Ishikawa (cell line): Measurements from ENCODE around the gene POR.

Experiments used
- CEBPB ChIP-seq: IDR thresholded peaks from 2 replicates; pipeline ENCODE4 v1.6.1; 2012
- CREB1 ChIP-seq: IDR thresholded peaks from 2 replicates; pipeline ENCODE4 v1.6.1; 2012; ENCODE audit warnings: low read depth
- EGR1 ChIP-seq: IDR thresholded peaks from 2 replicates; pipeline ENCODE4 v1.6.1; 2012
- EP300 ChIP-seq: IDR thresholded peaks from 2 replicates; pipeline ENCODE4 v1.6.1; 2012; ENCODE audit warnings: borderline replicate concordance
- FOXM1 ChIP-seq: IDR thresholded peaks from 2 replicates; pipeline ENCODE4 v1.6.1; 2012; ENCODE audit warnings: low read depth, borderline replicate concordance
- MAX ChIP-seq: IDR thresholded peaks from 2 replicates; pipeline ENCODE4 v1.6.1; 2012
- NFIC ChIP-seq: IDR thresholded peaks from 2 replicates; pipeline ENCODE4 v1.6.1; 2012
- RAD21 ChIP-seq: IDR thresholded peaks from 2 replicates; pipeline ENCODE4 v1.6.1; 2012; ENCODE audit warnings: low read depth
- TAF1 ChIP-seq: IDR thresholded peaks from 2 replicates; pipeline ENCODE4 v1.6.1; 2012; ENCODE audit warnings: low read depth, mild to moderate bottlenecking
- TCF12 ChIP-seq: IDR thresholded peaks from 2 replicates; pipeline ENCODE4 v1.6.1; 2012; ENCODE audit warnings: low read depth
- USF1 ChIP-seq: IDR thresholded peaks from 2 replicates; pipeline ENCODE4 v1.6.1; 2012
- YY1 ChIP-seq: IDR thresholded peaks from 2 replicates; pipeline ENCODE4 v1.6.1; 2012; ENCODE audit warnings: low read depth
- ZBTB7A ChIP-seq: IDR thresholded peaks from 2 replicates; pipeline ENCODE4 v1.6.1; 2012; ENCODE audit warnings: low read depth
- TF ChIP-seq, protein P1 (sequence below): IDR thresholded peaks from 2 replicates; pipeline ENCODE4 v1.6.1; 2012; ENCODE audit warnings: low read depth, mild to moderate bottlenecking

Gene POR

DNA sequence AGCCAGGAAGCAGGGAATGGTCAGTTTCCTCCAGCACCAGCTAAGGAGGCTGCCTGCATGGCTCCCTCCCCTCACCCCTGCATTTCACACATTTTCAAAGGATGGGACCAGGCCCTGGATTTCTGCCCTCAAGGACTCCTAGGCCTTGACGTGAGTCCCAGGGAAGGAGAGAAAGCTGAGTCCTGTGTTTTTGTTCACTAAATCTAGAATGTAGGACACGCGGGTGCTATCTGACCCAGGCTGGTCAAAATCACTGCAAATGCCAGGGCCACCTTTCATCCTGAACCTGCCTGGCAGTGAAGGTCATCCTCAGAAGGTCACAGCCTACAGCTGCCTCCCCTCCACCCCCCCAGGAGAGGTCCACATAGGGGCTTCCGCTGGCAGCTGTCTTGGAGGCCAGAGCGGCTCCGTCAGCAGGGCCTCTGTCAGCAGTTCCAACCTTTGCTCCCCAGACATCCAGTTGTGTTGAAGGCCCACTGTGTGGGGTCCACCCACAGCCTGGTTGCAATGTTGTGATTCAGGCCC lies 18.1 kb upstream of the POR start:
- TF ChIP-seq EP300 (no peak), ZBTB7A (no peak), EGR1 (no peak)
- TF ChIP-seq, protein P1, sequence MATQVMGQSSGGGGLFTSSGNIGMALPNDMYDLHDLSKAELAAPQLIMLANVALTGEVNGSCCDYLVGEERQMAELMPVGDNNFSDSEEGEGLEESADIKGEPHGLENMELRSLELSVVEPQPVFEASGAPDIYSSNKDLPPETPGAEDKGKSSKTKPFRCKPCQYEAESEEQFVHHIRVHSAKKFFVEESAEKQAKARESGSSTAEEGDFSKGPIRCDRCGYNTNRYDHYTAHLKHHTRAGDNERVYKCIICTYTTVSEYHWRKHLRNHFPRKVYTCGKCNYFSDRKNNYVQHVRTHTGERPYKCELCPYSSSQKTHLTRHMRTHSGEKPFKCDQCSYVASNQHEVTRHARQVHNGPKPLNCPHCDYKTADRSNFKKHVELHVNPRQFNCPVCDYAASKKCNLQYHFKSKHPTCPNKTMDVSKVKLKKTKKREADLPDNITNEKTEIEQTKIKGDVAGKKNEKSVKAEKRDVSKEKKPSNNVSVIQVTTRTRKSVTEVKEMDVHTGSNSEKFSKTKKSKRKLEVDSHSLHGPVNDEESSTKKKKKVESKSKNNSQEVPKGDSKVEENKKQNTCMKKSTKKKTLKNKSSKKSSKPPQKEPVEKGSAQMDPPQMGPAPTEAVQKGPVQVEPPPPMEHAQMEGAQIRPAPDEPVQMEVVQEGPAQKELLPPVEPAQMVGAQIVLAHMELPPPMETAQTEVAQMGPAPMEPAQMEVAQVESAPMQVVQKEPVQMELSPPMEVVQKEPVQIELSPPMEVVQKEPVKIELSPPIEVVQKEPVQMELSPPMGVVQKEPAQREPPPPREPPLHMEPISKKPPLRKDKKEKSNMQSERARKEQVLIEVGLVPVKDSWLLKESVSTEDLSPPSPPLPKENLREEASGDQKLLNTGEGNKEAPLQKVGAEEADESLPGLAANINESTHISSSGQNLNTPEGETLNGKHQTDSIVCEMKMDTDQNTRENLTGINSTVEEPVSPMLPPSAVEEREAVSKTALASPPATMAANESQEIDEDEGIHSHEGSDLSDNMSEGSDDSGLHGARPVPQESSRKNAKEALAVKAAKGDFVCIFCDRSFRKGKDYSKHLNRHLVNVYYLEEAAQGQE = no peak

GRCh38 chr7:75900617-75901315 lies 14.2 kb upstream of the POR start:
- no peak for TF ChIP-seq TAF1
- TF ChIP-seq ZBTB7A = no peak
- no peak for TF ChIP-seq RAD21
- no peak for TF ChIP-seq MAX
- no peak for TF ChIP-seq USF1
- no peak for TF ChIP-seq EGR1
- TF ChIP-seq CREB1 = no peak
- TF ChIP-seq CEBPB = no peak
- no peak for TF ChIP-seq TCF12
- TF ChIP-seq NFIC = no peak; the same call in 1 of the 2 replicates
- no peak for TF ChIP-seq YY1
- TF ChIP-seq, protein P1 = no peak
- no peak for TF ChIP-seq EP300
- TF ChIP-seq FOXM1 = no peak

DNA sequence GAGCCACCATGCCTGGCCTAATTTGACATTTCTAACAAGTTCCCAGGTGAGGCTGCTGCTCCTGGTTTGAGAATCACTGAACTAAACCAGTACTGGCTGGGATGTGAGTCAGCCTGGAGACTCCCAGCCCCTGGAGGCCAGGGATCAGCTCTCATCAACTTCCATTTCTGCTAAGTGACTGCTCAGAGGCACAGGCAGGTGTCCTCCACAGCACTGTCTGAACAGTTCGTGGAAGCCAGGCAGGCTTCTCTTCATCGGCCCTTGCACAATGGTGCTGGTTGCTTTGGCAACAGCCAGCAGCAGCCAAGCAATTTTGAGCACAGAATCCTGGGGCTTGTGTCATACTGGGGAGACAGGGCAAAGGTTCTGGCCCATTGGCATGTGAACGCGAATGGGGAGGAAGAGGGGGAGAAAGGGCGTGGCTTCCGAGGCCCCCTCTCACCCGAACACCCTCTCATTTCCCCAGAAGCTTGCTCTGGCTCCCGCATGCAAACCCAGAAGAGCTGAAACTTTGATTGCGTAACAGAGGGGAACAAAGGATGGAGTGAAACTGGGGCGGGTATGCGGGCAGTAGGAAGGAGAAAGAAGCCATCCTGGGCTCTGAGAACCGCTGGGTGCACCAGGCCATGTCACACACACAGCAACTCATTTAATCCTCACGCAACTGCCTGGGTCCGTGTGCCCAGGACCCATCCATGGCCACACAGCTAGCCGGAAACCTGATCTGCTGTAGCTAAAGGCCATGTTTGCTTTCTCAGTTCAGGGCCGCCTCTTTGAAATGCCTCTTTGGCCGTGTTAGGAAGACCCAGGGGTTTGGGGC lies 9.0 kb upstream of the POR start:
- TF ChIP-seq CEBPB = peak; percentile 98
- TF ChIP-seq YY1 = no peak

DNA sequence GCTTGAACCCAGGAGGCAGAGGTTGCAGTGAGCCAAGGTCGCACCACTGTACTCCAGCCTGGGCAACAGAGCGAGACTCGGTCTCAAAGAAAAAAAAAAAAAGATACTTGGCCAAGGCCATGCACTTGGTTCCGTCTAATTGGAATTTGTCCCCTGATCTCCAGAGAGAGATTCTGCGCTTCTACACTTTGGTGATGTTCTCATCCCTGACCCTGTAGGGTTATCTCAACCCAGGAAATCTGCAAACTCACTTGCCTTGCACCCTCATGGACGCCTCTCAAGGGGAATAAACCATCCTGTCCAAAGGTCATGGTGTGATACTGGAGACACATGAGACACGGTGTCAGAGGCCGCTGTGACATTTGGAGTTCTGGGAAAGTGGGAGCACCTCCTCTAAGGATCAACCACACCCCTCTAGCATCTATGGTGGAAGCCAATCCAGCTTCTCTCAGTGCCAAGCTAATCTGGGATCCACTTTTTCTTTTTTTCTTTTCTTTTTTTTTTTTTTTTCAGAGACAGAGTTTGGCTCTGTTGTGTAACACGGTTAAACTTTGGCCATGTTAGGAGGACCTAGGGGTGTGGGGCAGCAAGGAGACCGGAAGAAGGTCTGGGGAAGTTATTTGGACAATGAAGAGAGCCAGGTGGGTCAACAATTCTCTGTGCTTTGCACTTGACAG lies 7.8 kb upstream of the POR start:
- TF ChIP-seq RAD21 (no peak), USF1 (no peak)

DNA sequence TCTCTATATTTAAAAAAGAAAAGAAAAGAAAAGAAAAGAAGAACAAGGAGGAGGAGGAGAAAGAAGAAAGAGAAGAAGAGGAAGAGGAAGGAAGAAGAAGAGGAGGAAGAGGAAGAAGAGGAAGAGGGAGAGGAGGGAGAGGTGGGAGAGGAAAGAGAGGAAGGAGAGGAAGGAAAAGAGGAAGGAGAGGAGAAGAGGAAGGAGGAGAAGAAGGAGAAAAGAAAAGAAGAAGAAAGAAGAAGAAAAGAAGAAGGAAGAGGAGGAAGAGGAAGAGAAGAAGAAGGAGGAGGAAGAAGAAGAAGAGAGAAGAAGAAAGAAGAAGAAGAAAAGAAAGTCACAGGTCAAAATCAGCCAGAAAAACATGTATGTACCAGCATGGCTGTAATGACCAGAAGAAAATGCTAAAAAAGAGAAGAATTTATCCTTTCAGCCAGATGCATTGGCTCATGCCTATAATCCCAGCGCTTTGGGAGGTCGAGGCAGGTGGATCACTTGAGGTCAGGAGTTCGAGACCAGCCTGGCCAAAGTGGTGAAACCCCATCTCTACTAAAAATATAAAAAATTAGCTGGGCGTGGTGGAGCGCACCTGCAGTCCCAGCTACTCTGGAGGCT lies 5.3 kb upstream of the POR start:
- TF ChIP-seq TCF12 (no peak), YY1 (no peak), RAD21 (no peak), ZBTB7A (no peak), USF1 (no peak), MAX (no peak), CEBPB (no peak), FOXM1 (no peak)
